ENCODE measurements around the gene OR1D5.
A peak's percentile ranks its signal among the peaks of the same experiment; 100 is the strongest.

The OR1D5 gene

GRCh38 chr17:3012926-3013581 lies 50.4 kb downstream of the OR1D5 start:
- peak; percentile 63 for TF ChIP-seq CTCF (conservative IDR thresholded peaks at IDR 0.05; ENCODE audit: control insufficient read depth, insufficient read depth, low read depth, low read length)
- no peak overlapping the region for H3K4me3 ChIP-seq (ENCODE audit: control insufficient read depth, low read depth, low read length)
- peak; percentile 65 for DNase-seq (ENCODE audit: low read depth)

All from fibroblast of mammary gland (primary cell).